ENCODE data around the gene EPB41L2. TPM values are rescaled to one million over a fixed set of nuclear protein-coding genes. Genes with fewer than 3 reads are reported as not detected.
"Not testable (repeated sequence)": the region's sequence is repeated elsewhere in the genome, so short reads cannot be mapped to it uniquely, and the experiment has no call there.

The EPB41L2 gene
- total RNA-seq, 1 experiment from 2014 or later = 7.7 TPM

DNA sequence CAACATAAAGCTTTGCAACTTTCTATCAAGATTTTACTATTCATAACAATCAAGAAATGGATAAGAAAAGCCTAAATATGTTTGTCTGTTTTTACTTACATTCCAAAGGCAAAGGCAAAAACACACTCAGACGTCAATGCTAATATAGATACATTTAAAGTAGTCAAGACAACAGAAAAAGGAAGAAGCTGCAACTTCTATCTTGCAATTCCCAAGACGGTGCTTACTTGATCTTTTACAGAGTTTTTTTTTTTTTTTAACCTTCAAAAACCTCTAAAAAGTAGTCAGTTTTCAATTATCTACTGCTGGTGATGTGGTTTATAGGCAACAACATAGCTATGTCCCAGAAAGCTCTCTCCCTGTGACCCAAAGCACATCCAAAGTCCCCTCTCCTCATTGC, 58.1 kb downstream of the EPB41L2 start:
- DNase-seq (ENCODE audit: low spot score) = no peak

- no peak for DNase-seq (ENCODE audit: low spot score)
These were observed 58.7 kb downstream of the EPB41L2 start for GRCh38 chr6:131004387-131004755.

- no peak for DNase-seq (ENCODE audit: low spot score)
These were observed 59.3 kb downstream of the EPB41L2 start for GRCh38 chr6:131003488-131004386.

GRCh38 chr6:131002661-131002980, 60.4 kb downstream of the EPB41L2 start:
- no peak for DNase-seq (ENCODE audit: low spot score)

DNA sequence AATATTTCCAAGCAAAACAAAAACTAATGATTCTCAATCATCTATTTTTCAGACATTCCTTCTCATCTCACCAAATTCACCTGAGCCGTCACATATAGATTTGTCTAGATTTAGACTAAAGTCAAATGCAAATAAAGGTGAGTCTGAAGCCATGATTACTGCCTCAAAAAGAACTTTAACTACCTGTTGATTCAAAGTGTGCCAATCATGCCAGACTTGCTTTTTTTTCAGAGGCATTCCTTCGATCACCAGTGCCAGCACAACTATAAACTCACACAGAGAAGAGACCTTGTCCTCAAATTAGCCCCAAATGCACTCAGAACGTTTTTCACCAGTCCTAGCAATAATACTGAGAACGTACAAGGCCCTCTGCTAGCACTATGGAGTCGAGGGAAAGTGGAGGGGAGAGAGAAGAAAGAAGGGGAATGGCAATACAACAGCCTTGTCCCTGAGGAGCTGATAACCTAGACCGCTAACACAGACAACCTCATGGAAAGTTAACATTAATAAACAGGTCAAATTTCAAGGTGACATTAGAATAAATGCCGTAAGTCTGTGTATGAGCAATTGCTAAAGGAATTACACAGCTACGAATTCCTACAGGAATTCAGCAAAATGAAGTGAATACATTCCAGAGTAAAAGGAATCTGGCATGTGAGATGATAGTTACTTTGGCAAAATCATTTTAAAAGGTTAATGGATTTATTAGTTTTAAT, 60.9 kb downstream of the EPB41L2 start:
- no peak for DNase-seq (ENCODE audit: low spot score)

DNA sequence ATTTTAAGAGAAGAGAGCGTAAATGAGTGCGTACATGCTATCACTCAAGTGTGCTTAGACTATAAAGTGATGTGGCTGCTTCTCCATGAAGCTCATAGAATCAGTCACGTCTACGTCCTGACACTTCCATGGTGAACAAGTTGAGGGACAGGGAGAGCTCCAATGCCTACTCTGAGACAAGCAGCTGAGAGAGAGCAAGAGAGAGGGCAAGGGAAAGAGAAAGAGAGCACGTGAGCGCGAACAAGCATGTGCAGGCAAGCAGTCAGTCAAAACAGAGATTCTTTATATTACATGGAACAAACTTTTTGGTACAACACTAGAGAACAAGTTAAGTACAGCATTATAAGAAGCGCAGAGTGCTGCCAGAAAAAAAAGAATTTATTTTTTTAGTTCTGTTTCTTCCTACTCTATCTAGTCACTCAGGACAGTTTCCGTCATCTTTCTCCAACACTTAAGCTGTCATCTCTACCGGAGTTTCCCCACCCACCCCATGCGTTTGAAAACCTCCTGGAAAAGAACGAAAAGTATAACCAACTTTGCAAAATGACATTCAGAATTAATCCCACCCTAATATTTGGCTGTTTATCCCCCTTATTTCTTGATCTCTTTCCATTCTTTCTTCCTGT, 61.8 kb downstream of the EPB41L2 start:
- DNase-seq (ENCODE audit: low spot score) = no peak

DNA sequence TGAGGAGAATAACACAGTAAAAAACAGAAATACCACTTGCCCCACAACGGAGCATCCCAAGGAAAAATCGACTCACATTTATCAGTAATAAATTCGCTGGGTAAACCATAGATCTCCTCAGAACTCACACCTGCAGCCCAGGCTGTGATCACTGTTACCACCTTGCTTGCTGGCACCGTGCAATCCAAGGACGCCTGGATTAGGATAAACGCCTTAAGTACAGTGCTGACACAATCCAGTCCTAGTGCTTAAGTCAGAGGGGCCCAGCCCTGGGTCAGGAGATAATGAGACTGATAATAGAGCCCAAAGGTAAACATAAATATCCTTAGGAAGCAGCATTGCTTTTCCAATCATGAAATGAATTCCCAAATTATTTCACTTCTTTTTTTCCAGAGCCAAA, 62.5 kb downstream of the EPB41L2 start:
- DNase-seq (ENCODE audit: low spot score) = no peak

DNA sequence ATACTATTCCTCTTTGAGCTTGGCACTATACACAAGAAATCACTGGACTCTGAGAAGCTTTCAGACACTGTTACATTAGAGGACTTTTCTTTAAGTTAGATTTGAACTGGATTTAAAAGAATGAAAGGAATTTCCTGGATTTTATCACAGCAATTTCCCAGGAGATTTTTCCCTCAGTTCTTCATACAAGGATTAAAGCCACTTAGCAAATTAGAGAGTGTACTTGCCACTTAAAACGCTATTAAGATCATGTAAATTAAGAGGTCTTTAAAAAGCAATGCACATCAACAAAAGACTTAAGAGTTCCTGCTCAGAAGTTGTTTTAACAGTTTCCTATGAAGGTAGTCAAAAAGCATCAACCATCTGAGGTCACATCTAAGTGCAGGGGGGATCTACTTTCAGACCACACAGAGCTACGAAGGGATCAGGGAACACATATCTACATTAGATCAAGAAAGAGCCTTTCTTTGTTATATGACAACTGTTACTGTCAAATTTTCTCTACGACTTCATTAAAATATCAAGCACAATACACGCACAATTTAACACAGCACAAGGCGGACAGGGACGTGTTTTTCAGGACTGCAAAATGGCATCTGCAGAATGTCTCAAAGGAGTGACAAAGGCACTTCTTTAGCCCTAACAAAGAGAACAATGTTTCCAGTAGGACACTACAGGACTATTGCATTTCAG, 65.8 kb downstream of the EPB41L2 start:
- no peak for DNase-seq (ENCODE audit: low spot score)

GRCh38 chr6:130996635-130997034, 66.4 kb downstream of the EPB41L2 start:
- no peak for DNase-seq (ENCODE audit: low spot score)

DNA sequence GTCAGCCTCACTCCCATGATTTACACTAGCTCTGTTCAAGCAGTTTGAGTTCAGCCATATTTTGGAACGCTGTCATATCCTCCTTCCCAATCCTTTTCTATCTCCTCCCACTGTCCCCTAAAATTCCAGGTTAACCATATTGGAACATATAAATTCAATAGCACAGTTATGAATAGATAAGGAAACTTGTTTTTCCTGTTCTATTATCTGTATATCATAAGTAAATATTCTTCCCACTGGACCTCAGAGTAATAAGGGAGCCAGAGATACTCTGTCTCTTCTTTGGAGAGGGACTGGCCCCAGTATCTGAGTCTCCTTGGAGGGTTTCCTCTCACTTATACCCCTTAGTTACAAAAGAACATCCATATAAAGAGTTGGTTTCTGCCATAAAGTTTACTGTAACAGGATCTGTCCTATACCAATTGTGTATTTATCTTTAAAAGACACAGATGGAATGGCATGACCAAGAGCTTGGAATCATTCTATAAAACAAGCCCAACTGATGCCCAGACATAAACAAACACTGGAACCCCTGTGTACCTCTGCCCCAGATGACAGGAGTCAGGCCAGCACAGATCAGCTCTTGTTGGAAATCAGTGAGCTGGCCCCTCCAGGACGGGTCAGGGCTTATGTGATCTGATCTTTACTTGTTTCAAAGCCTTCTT, 67.1 kb downstream of the EPB41L2 start:
- DNase-seq (ENCODE audit: low spot score) = peak; percentile 10

GRCh38 chr6:130994319-130995097, 68.5 kb downstream of the EPB41L2 start:
- DNase-seq (ENCODE audit: low spot score) = no peak

- no peak for DNase-seq (ENCODE audit: low spot score)
These were observed 69.7 kb downstream of the EPB41L2 start for GRCh38 chr6:130993292-130993765.

DNA sequence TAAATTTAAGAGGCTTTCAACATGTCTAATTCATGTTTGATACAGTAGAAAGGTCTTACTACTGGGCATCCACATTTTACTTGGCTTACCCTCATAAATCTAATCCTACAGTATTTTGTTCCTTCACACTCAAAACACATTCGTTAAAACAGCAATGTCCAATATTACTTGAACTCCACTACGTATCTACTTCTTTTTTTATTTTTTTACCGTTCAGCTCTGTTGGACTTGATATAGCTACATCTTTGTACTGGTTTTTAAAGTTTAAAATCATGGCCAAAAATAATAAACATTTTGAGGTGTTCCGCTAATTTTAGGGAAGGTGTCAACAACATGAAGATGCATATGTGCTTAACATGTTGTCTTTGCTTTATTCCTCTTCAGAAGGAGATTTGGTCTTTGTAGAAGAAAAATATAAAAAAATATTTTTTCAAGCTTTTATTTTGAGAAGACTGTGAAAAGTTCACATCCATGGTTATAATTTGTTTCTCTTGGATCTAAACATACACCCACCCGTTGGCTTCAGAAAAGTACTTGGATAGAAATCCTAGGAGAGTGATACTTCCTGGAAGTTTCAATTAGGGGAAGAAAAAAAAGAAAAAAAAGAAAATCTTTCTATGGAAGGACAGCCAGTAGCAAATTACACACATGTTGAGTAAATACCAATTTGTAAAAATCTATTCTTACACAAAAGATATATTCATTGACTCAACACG, 71.5 kb downstream of the EPB41L2 start:
- DNase-seq (ENCODE audit: low spot score) = no peak

- not testable (repeated sequence) for DNase-seq (ENCODE audit: low spot score)
These were observed 75.5 kb downstream of the EPB41L2 start for GRCh38 chr6:130987539-130987938.

DNA sequence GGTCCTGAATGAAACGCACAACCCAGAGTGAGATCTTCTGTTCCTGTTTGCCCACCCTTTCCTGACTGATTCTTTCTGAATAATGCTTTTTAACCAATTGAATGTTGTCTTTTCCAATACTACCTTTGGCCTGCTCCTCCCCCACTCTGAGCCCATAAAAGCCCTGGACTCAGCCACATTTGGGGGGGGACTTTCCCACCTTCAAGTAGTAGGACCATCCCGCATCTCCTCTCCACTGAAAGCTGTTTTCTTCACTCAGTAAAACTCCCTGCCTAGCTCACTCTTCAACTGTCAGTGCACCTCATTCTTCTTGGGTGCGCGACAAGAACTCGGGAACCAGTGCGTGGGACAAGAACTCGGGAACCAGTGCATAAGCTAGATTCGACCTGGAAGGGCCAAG, 77.9 kb downstream of the EPB41L2 start:
- no peak for DNase-seq (ENCODE audit: low spot score)

- DNase-seq (ENCODE audit: low spot score) = no peak
These were observed 80.0 kb downstream of the EPB41L2 start for GRCh38 chr6:130982941-130983456.

GRCh38 chr6:130982135-130982534, 80.9 kb downstream of the EPB41L2 start:
- DNase-seq (ENCODE audit: low spot score) = no peak

DNA sequence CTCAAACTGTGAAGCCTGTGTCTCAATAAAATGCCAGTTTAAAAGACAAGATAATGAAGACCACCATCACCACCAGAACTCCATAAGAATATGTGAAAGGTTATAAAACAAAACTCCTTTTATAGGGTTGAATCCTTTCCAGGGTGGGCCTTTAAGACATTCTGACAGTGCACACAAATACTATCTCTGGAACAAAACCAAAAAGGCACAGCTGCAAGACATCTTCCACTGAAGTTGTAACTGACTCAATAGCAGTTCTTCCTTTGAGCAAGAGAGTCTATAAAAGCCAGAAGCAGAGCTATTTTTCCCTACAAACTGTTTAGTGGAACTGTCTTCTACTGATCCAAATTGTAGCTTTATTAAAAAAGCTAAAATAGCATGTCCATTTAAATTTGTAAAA, 81.6 kb downstream of the EPB41L2 start:
- no peak for DNase-seq (ENCODE audit: low spot score)

DNA sequence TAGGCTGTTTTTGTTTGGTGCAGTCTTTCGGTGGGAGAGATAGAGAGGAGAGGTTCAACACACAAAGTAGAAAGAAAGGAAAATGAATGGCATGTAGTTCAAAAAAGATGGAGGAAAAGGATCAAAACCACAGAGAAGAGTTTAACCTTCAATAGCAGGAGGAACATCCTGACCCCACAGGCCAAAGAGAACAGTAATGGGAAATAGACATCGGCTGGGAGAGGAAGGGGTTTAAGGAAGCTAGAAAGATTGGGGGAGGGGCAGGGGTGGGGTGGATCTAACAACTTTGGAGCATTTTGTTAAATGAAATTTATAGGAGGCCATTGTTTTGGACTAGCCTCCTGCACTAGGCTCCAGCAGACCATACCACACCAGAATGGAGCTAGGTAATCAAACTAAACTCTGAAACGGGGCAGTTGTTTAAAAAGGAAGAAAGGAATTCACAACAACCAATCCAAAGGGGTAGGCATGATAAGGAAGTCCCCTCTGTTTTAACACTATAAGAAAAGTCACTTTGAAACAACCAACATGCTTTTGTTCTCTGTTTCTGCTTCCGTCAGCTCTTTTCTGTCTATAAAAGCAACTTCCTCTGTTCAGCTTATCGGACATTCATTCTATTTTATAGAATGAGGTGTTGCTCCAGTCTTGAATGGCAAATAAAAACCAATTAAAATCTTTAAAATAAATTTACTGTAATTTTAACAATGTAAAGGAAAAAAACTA, 82.6 kb downstream of the EPB41L2 start:
- DNase-seq (ENCODE audit: low spot score) = no peak
